ENCODE data around the gene KCP. TPM values are rescaled to one million over a fixed set of nuclear protein-coding genes. Genes with fewer than 3 reads are reported as not detected.
A peak's percentile ranks its signal among the peaks of the same experiment; 100 is the strongest.

The KCP gene
- total and polyA plus RNA-seq, 2 experiments from 2014 or later: 0.76 to 1.1 TPM

DNA sequence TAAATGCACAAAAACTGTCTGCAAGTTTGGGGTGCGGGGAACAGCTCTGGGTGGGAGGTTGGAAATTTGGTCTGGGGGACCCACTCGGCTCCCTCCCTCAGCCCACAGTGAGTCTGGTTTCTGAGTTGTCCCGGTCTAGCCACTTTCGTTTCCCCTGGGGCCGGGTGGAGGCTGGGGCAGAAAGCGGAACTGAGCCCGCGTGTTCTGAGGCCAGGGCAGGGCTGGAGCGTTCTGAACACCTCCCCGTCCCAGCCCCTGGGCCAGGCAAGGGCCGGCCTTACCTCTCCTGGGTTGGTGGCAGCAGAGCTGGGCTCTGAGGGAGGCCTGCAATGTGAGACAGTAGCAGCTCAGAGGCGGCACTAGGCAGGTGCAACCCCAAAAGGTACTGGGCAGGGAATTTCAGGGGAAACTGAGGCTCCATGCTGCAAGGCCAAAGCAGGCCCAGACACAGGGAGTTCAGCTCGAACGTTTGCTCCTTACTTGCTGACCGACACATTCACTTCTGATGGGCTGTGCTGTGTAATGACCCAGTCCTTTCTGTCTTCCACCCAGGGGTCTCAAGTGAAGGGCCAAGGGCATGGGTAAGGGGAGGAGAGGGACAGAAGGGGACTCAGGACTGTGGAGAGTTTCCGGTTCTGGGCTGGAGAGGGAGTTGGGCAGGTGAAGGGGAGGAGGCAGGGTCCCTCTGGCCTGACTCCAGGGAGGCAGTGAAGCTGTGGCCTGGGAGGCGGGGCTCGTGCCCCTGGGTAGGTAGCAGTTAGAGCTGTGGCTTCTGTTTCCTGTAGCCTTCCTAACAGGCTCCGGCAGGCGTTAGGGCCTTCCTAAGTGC lies 30.2 kb upstream of the KCP start:
- Histone ChIP-seq H3F3A (replicated peaks; ENCODE audit: low read depth) (0 out of 2 replicates have a peak, but pooled peaks cover 5% of the 10 kb centered on the region), H3K27me3 (ENCODE audit: insufficient read depth) (peaks cover 53% of the 10 kb centered on the region), H3K36me3 (ENCODE audit: insufficient read depth) (no peaks in the 10 kb centered on the region), H2AFZ (no peak overlapping the region), H3K4me1 (ENCODE audit: insufficient read depth) (no peaks in the 10 kb centered on the region), H3K79me2 (replicated peaks; ENCODE audit: insufficient read depth) (no peaks in the 10 kb centered on the region), H3K4me3 (no peak overlapping the region), H3K4me2 (no peak overlapping the region), H3K27ac (ENCODE audit: low read depth) (no peak overlapping the region), H3K9me2 (ENCODE audit: insufficient read depth) (no peaks in the 10 kb centered on the region), H4K20me1 (replicated peaks; ENCODE audit: insufficient read depth) (peaks cover 4% of the 10 kb centered on the region; the same call in 1 of the 2 replicates)
- Mint-ChIP-seq H3K9me3 (no peaks in the 10 kb centered on the region), H3K4me1 (peaks cover 11% of the 10 kb centered on the region), H3K4me3 (no peak overlapping the region), H3K36me3 (ENCODE audit: low read depth) (no peaks in the 10 kb centered on the region; the same call in 2 of the 3 replicates), H3K27me3 (ENCODE audit: insufficient read depth, low read depth, poor library complexity) (peaks cover 58% of the 10 kb centered on the region), H3K27ac (no peak overlapping the region)
- ATAC-seq (peak; percentile 7), DNase-seq (ENCODE audit: low spot score) (no peak)
- no peak for TF ChIP-seq CREB1 (CRISPR knock-in tag; IDR thresholded peaks at IDR 0.05; ENCODE audit: low read depth)
- TF ChIP-seq EZH2phosphoT487 (IDR thresholded peaks at IDR 0.05; ENCODE audit: unreplicated experiment): no peak

DNA sequence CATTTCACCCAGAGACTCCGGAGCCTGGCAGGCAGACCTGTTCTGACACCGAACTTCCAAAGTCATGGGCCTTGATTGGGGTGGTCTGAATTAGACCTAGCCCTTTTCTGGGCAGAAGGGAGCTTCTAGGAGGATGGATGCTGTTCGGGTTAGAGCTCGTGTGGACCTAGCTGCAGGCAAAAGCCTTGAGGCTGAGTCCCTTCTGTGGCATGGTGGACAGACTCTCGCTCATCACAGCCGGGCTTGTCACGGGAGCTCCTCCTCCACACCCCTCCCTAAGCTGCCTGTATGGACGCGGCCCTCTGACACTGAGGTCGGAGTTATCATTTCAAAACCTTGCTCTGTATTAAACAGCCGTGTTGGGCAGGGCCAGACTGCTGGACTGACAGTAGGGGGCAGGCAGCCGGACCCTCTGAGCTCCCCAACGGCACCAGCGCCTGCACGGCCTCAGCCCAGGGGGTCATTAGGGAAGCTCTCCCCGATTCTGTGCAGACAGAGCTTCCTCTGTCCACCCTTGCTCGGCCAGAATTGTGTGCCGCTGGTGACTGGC lies 29.4 kb upstream of the KCP start:
- Histone ChIP-seq H3K27ac (ENCODE audit: low read depth) (no peak overlapping the region), H4K20me1 (replicated peaks; ENCODE audit: insufficient read depth) (peaks cover 4% of the 10 kb centered on the region; the same call in 1 of the 2 replicates), H3K36me3 (ENCODE audit: insufficient read depth) (no peaks in the 10 kb centered on the region), H2AFZ (no peak overlapping the region), H3K4me1 (ENCODE audit: insufficient read depth) (no peaks in the 10 kb centered on the region), H3K27me3 (ENCODE audit: insufficient read depth) (peaks cover 61% of the 10 kb centered on the region), H3K4me2 (no peak overlapping the region), H3K79me2 (replicated peaks; ENCODE audit: insufficient read depth) (no peaks in the 10 kb centered on the region), H3K4me3 (no peak overlapping the region), H3F3A (replicated peaks; ENCODE audit: low read depth) (0 out of 2 replicates have a peak, but pooled peaks cover 5% of the 10 kb centered on the region), H3K9me2 (ENCODE audit: insufficient read depth) (no peaks in the 10 kb centered on the region)
- Mint-ChIP-seq H3K4me3 (no peak overlapping the region), H3K27ac (no peak overlapping the region), H3K9me3 (no peaks in the 10 kb centered on the region), H3K27me3 (ENCODE audit: insufficient read depth, low read depth, poor library complexity) (peaks cover 56% of the 10 kb centered on the region), H3K4me1 (peaks cover 11% of the 10 kb centered on the region), H3K36me3 (ENCODE audit: low read depth) (no peaks in the 10 kb centered on the region; the same call in 2 of the 3 replicates)
- ATAC-seq: no peak
- TF ChIP-seq EZH2phosphoT487 (IDR thresholded peaks at IDR 0.05; ENCODE audit: unreplicated experiment) (no peak), POLR2AphosphoS5 (IDR thresholded peaks at IDR 0.05; ENCODE audit: low read depth) (no peak), ZNF114 (CRISPR knock-in tag; IDR thresholded peaks at IDR 0.05) (no peak), STAT1 (IDR thresholded peaks at IDR 0.05; ENCODE audit: unreplicated experiment) (no peak)
- TF ChIP-seq, protein P1, sequence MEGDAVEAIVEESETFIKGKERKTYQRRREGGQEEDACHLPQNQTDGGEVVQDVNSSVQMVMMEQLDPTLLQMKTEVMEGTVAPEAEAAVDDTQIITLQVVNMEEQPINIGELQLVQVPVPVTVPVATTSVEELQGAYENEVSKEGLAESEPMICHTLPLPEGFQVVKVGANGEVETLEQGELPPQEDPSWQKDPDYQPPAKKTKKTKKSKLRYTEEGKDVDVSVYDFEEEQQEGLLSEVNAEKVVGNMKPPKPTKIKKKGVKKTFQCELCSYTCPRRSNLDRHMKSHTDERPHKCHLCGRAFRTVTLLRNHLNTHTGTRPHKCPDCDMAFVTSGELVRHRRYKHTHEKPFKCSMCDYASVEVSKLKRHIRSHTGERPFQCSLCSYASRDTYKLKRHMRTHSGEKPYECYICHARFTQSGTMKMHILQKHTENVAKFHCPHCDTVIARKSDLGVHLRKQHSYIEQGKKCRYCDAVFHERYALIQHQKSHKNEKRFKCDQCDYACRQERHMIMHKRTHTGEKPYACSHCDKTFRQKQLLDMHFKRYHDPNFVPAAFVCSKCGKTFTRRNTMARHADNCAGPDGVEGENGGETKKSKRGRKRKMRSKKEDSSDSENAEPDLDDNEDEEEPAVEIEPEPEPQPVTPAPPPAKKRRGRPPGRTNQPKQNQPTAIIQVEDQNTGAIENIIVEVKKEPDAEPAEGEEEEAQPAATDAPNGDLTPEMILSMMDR (conservative IDR thresholded peaks at IDR 0.05; ENCODE audit: low read depth in 2 of 2): no peak
- no peak for DNase-seq (ENCODE audit: low spot score)
